Activated T-helper 1 cell treated with anti-CD3 and anti-CD28 coated beads, Interleukin-12 subunit alpha, Interleukin-12 subunit beta, Interleukin-2, Interleukin-4 antibody, amounts not matched to agents 30 ng/mL and 10 ng/mL and 1 ng/mL, durations not matched to agents 14 hours and 24 hours and 36 hours (primary cell): Measurements from ENCODE around the gene NUP58. TPM values are rescaled to one million over a fixed set of nuclear protein-coding genes. Genes with fewer than 3 reads are reported as not detected.
A peak's percentile ranks its signal among the peaks of the same experiment; 100 is the strongest.
"Not testable (repeated sequence)": the region's sequence is repeated elsewhere in the genome, so short reads cannot be mapped to it uniquely, and the experiment has no call there.

ENCODE experiments used
- DNase-seq: peaks from one replicate; pipeline ENCODE4 v3.0.0; 2021; ENCODE audit warnings: low spot score
- H3K27ac Mint-ChIP-seq: one replicate; pipeline ENCODE4 v1.8.0; 2021; ENCODE audit warnings: mild to moderate bottlenecking, mixed read lengths
- H3K27me3 Mint-ChIP-seq: one replicate; pipeline ENCODE4 v1.8.0; 2022; ENCODE audit warnings: mild to moderate bottlenecking, moderate library complexity, mixed read lengths; ENCODE audit not compliant: insufficient read depth
- H3K36me3 Mint-ChIP-seq: one replicate; pipeline ENCODE4 v1.8.0; 2021; ENCODE audit warnings: low read depth, mixed read lengths
- H3K4me1 Mint-ChIP-seq: one replicate; pipeline ENCODE4 v1.8.0; 2021; ENCODE audit warnings: low read depth, mixed read lengths
- H3K4me3 Mint-ChIP-seq: one replicate; pipeline ENCODE4 v1.8.0; 2021; ENCODE audit warnings: mild to moderate bottlenecking, moderate library complexity, mixed read lengths
- H3K9me3 Mint-ChIP-seq: one replicate; pipeline ENCODE4 v1.8.0; 2021; ENCODE audit warnings: mixed read lengths
- intact Hi-C: fragments of 100-400 bp; cut with micrococcal nuclease; formaldehyde crosslinking; loops from one replicate; pipeline ENCODE4 v1.15.1; 2024
- total RNA-seq: library from RNA; stranded (reverse); gene quantifications from 2 replicates; pipeline ENCODE4 v1.2.3, GENCODE V29; 2022

Gene NUP58
- total RNA-seq, 1 donor from 2014 or later: 131 TPM

DNA sequence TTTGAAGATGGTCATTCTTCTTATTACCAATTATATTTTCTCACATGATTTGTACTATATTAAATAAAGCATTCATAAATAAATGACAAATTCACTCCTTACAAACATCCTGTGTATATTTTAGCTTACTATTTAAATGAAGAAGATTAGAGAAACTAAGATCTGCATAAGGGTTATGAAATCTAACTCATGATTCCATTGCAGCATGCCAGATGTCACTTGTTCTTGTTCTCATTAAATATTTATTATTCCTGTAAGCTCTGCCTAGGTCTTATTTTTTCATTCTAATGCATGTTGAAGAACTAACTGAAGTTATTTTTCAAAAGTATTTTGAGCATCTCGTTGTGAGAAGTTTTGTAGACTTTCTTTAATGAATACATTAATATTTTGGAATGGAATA is 18.3 kb downstream of the NUP58 start:
- intact Hi-C loops: no loop called here

DNA sequence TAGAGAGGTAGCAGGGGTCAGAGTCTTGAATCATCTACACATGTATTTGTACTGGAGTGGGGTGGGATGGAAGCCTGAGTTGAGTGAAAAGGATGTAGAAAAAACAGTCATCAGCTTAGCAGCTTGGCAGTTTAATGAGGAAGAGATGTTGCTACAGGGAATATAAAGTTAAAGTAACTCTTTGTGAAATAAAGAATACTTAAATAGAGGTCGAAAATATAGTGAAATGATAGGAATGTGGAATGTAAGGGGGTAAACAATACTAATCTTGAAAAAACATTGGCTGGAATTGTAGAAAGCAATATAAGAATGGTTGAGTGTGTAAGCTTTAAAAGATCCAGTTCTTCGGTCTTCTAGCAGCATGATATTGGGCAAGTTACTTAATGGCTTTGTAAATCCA is 22.7 kb downstream of the NUP58 start:
- Mint-ChIP-seq H3K4me1 (peaks cover 1% of the 10 kb centered on the region), H3K27ac (peak overlapping the region; percentile 4), H3K4me3 (no peak overlapping the region), H3K36me3 (peaks cover 33% of the 10 kb centered on the region), H3K27me3 (no peaks in the 10 kb centered on the region), H3K9me3 (no peaks in the 10 kb centered on the region)
- no peak for DNase-seq
- intact Hi-C loops: no loop called here

More for the DNA sequence above, 18.3 kb downstream of the NUP58 start:
- peaks cover 19% of the 10 kb centered on the region for H3K4me1 Mint-ChIP-seq
- H3K4me3 Mint-ChIP-seq: no peak overlapping the region
- peaks cover 35% of the 10 kb centered on the region for H3K36me3 Mint-ChIP-seq
- no peak for DNase-seq
- H3K27ac Mint-ChIP-seq: no peak overlapping the region
- H3K27me3 Mint-ChIP-seq: no peaks in the 10 kb centered on the region
- H3K9me3 Mint-ChIP-seq: no peaks in the 10 kb centered on the region

DNA sequence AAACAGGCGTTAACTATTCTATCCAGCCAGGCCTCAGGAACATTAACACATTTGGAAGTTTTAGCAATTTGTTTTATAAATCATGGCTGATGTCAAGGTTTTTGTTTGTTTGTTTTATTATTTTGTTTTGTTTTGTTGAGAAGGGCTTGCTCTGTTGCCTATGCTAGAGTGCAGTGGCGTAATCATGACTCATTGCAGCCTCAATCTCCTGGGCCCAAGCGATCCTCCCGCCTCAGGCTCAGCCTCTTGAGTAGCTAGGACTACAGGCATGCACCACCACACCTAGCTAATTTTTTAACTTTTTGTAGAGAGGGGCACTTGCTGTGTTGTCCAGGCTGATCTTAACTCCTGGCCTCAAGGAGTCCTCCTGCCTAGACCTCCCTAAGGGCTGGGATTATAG is 28.3 kb downstream of the NUP58 start:
- Mint-ChIP-seq H3K27me3 (no peaks in the 10 kb centered on the region), H3K36me3 (peaks cover 45% of the 10 kb centered on the region), H3K4me3 (no peak overlapping the region), H3K27ac (no peak overlapping the region), H3K9me3 (no peaks in the 10 kb centered on the region), H3K4me1 (peaks cover 7% of the 10 kb centered on the region)
- no peak for DNase-seq
- intact Hi-C loops: no loop called here

DNA sequence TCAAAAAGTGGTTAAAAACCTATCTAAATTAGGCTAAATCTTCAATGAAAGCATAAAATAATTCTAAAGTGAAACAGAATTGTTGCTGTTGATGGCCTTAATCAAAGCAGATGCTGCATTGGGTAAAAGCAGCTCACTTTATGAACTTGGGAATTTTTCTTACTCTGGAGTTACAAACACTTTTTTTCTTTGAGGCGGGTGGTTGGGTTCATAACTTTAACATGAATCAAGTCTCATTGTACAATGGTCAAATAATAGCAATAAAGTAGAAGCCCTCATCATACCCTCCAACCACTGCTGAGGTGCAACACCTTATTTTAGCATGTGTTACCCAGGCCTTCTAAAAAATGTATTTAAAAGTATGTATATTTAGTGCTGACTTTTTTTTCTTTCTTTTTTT is 29.1 kb downstream of the NUP58 start:
- no peaks in the 10 kb centered on the region for H3K9me3 Mint-ChIP-seq
- peaks cover 40% of the 10 kb centered on the region for H3K36me3 Mint-ChIP-seq
- no peaks in the 10 kb centered on the region for H3K27me3 Mint-ChIP-seq
- peaks cover 7% of the 10 kb centered on the region for H3K4me1 Mint-ChIP-seq
- no peak overlapping the region for H3K27ac Mint-ChIP-seq
- intact Hi-C loops: no loop called here
- DNase-seq: no peak
- H3K4me3 Mint-ChIP-seq: no peak overlapping the region

DNA sequence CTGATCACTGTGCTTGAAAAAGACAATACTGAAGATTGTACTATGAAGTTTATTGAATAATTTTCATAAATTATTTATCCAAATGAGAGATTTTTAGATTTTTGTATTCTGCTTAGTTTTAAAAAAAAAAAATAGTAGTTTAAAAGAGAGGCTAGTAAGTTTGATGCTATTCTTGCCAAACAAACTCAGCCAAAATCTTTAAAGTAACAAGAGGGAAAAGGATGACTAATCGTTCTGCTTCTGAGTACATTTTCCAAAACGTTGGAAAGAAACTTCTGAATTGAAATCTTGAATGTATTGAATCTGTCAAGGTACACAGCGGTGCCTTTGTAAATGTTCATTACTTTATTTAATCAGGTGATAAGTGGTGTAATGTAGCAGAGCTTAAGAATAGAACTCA is 34.4 kb downstream of the NUP58 start:
- Mint-ChIP-seq H3K9me3 (no peaks in the 10 kb centered on the region), H3K4me1 (peaks cover 7% of the 10 kb centered on the region), H3K27ac (no peak overlapping the region), H3K4me3 (no peak overlapping the region), H3K27me3 (no peaks in the 10 kb centered on the region), H3K36me3 (peaks cover 38% of the 10 kb centered on the region)
- no peak for DNase-seq
- intact Hi-C loops: no loop called here

DNA sequence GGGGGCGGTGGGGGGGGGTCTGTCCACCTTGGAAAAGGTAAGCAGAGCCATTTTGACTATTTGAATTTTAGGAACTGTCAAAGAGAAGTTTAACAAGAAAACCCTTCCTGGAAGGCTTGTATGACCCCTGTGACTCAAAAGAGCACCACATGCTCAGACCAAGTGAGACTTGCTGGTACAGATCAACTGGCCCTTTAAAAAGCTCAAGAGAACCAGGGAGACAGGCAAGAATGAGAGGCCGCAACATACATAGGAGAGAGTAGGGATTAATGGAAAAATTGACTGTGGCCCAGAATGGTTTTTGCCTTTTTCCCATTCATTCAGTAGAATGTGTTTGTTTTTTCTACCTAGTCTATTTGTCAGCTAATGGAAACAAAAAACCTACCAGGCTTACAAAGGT is 44.2 kb downstream of the NUP58 start:
- Mint-ChIP-seq H3K36me3 (peaks cover 4% of the 10 kb centered on the region), H3K4me1 (no peaks in the 10 kb centered on the region), H3K27ac (no peak overlapping the region), H3K27me3 (no peaks in the 10 kb centered on the region), H3K9me3 (no peaks in the 10 kb centered on the region), H3K4me3 (no peak overlapping the region)
- DNase-seq: no peak
- intact Hi-C loops: no loop called here

DNA sequence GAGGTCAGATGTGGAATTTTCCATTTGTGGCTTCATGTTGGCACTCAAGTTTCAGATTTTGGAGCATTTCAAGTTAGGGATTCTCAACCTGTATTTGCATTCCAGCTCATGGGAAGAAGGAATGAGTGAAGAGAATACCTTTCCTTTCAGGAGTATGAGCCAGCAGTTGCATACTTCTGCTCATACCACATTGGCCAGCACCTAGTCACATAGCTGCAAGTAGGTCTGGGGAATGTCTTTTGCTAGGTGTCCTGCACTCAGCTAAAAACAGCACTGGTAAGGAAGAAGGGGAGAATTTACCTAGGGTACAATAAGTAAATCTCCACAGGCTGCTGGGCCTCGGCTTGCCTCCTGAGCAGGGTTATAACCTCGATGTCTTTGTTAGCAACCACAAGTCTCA is 45.7 kb downstream of the NUP58 start:
- Mint-ChIP-seq H3K9me3 (no peaks in the 10 kb centered on the region), H3K27ac (no peak overlapping the region), H3K36me3 (peaks cover 4% of the 10 kb centered on the region), H3K4me3 (no peak overlapping the region), H3K4me1 (no peaks in the 10 kb centered on the region), H3K27me3 (peaks cover 2% of the 10 kb centered on the region)
- DNase-seq: no peak
- intact Hi-C loops: no loop called here

DNA sequence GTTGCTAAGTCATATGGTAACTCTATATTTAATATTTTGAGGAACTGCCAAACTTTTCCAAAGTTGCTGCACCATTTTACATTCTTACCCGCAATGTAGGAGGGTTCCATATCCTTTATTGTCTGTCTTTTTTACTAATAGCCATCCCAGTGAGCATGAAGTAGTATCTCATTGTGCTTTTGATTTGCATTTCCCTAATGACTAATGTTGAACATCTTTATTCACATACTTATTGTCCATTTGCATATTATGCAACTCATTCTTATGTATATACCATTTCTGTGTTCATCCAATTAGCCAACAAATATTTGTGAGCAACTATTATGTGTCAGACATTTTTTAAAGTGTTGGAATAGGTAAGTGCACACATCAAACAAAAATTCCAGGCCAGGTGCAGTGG is 50.0 kb downstream of the NUP58 start:
- H3K36me3 Mint-ChIP-seq: no peaks in the 10 kb centered on the region
- no peak overlapping the region for H3K27ac Mint-ChIP-seq
- no peak for DNase-seq
- H3K4me3 Mint-ChIP-seq: no peak overlapping the region
- intact Hi-C loops: no loop called here
- H3K9me3 Mint-ChIP-seq: no peaks in the 10 kb centered on the region
- peaks cover 9% of the 10 kb centered on the region for H3K27me3 Mint-ChIP-seq
- H3K4me1 Mint-ChIP-seq: no peaks in the 10 kb centered on the region

DNA sequence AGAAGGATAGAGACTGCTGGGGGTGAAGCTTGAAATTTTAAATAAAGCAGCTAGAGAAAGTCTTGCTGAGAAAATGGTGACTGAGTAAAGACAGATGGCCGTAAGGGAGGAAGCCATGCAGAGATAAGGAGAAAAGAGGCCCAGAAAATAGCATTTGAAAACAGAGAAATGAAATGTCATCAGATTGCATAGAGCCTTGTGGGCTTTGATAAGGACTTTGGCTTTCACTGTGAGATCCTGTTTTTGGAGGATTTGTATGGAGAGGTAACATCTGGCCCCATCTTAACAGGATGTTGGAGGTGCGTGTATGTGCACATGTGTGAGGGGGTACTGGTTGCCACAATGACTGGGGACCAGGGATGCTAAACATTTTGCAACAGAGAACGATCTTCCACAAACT is 50.8 kb downstream of the NUP58 start:
- intact Hi-C loops: no loop called here
- H3K4me1 Mint-ChIP-seq: no peaks in the 10 kb centered on the region
- H3K4me3 Mint-ChIP-seq: no peak overlapping the region
- DNase-seq: no peak
- H3K27me3 Mint-ChIP-seq: peaks cover 9% of the 10 kb centered on the region
- H3K27ac Mint-ChIP-seq: no peak overlapping the region
- no peaks in the 10 kb centered on the region for H3K36me3 Mint-ChIP-seq
- H3K9me3 Mint-ChIP-seq: no peaks in the 10 kb centered on the region

DNA sequence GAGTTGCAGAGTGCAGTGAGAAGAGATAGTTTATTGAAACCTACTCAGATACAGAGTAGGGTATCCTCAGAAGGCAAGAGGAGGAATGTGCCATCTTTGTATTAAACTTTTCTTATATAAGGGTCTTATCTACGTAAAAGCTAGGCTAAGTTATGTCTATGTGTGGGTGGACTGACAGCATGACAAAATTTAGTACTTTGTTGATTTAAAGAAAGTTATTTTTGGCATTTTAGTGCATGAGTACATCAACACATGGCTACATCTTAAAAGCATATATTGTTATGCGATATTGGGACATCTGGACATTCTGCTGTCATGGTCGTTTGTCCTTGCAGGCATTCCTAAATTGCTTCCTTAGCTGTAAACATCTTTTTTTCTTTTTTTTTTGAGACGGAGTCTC is 51.4 kb downstream of the NUP58 start:
- Mint-ChIP-seq H3K9me3 (no peaks in the 10 kb centered on the region), H3K36me3 (no peaks in the 10 kb centered on the region), H3K27me3 (peaks cover 9% of the 10 kb centered on the region), H3K4me3 (no peak overlapping the region), H3K4me1 (no peaks in the 10 kb centered on the region), H3K27ac (no peak overlapping the region)
- DNase-seq: no peak
- intact Hi-C loops: no loop called here

DNA sequence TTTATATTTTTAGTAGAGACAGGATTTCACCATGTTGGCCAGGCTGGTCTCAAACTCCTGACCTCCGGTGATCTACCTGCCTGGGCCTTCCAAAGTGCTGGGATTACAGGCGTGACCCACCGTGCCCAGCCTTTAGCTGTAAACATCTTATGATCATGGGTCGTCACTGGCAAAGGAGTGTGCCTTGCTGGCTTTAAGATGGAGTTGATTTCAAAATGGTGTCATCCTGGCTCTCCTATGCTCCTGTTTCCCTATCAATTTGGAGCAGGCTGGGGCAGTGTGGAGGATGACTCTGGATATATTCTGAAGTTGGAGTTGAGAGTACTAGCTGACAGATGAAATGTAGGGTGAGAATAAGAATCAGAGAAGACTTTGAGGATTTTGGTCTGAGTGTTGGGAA is 51.9 kb downstream of the NUP58 start:
- intact Hi-C loops: no loop called here
- H3K27me3 Mint-ChIP-seq: peaks cover 9% of the 10 kb centered on the region

DNA sequence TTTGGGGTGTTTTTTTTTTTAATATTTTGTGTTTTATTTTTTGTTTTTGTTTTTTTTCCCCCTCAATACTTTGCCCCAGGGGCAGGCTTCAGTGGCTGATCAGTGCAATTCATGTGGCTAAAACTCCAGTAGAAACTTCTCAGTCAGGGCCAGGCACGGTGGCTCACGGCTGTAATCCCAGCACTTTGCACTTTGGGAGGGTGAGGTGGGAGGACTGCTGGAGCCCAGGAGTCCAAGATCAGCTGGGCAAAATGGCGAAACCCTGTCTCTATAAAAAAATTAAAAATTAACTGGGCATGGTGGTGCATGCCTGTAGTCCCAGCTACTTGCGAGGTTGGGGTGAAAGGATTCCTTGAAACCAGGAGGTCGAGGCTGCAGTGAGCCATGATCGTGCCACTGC is 53.0 kb downstream of the NUP58 start:
- DNase-seq: no peak
- Mint-ChIP-seq H3K4me3 (no peak overlapping the region), H3K9me3 (no peaks in the 10 kb centered on the region), H3K27me3 (peaks cover 9% of the 10 kb centered on the region), H3K4me1 (no peaks in the 10 kb centered on the region), H3K36me3 (no peaks in the 10 kb centered on the region), H3K27ac (no peak overlapping the region)
- intact Hi-C loops: no loop called here

More for the DNA sequence above, 51.9 kb downstream of the NUP58 start:
- no peak for DNase-seq
- Mint-ChIP-seq H3K27ac (no peak overlapping the region), H3K9me3 (no peaks in the 10 kb centered on the region), H3K4me1 (no peaks in the 10 kb centered on the region), H3K4me3 (no peak overlapping the region), H3K36me3 (no peaks in the 10 kb centered on the region)

DNA sequence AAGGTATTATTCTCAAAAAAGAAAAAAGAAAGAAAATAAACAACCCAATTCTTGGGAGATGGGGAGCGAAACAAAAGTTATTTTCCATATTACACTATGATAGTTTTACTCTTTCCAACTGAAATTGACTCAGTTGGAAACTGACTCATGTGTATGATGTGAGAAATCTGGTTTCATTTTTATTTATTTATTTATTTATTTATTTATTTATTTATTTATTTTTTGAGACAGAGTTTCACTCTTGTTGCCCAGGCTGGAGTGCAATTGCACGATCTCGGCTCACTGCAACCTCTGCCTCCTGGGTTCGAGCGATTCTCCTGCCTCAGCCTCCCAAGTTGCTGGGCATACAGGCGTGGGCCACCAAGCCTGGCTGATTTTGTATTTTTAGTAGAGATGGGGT is 59.0 kb downstream of the NUP58 start:
- H3K4me1 Mint-ChIP-seq, DNase-seq, H3K4me3 Mint-ChIP-seq, H3K36me3 Mint-ChIP-seq, H3K9me3 Mint-ChIP-seq, H3K27ac Mint-ChIP-seq, H3K27me3 Mint-ChIP-seq, intact Hi-C loops: not testable (repeated sequence)

DNA sequence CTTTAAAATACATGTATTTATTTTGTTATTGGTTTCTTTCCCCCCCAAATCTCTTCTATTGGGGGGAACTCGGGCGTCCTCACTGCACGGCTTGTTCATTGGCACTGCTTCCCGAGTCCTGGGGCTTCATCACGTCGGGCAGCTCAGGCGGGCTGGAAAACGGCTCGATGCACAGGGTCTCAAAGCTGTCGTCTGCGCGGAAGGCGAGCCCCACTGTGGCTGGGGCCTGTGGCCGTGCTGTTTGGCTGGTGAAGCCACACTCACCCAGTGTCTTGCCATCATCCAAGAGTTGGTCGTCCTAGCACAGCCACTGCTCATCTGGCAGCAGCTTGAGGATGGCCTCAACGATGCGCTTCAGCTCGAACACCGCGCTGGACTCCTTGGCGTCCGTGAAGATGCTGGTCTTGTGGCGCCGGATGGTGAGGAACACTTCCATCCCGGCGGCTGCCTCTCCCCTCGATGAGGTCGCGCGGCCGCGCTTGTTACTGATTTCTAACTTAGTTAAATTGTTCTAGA is 64.4 kb downstream of the NUP58 start:
- Mint-ChIP-seq H3K27ac (no peak overlapping the region), H3K27me3 (peaks cover 27% of the 10 kb centered on the region), H3K4me3 (no peak overlapping the region), H3K36me3 (no peaks in the 10 kb centered on the region), H3K9me3 (no peaks in the 10 kb centered on the region), H3K4me1 (no peaks in the 10 kb centered on the region)
- no peak for DNase-seq
- intact Hi-C loops: no loop called here
